ENCODE results near the gene SERGEF.

DNA sequence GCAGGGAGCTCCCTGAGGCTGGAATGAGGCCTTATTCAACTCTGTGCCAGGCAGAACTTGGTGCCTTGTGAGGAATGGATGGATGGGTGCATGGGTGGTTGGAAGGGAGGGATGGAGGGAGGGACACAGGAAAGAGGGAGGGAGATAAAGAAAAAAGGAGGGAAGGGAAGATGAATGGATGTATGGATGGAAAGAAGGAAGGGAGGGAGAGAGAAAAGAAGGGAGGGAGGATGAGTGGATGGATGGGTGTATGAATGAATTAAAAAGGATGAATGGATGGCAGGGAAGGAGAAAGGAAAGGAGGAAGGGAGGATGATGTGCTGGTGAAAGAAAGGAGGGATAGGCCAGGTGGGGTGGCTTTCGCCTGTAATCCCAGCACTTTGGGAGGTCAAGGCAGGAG lies 243.6 kb downstream of the SERGEF start:
- TF ChIP-seq, protein P1, sequence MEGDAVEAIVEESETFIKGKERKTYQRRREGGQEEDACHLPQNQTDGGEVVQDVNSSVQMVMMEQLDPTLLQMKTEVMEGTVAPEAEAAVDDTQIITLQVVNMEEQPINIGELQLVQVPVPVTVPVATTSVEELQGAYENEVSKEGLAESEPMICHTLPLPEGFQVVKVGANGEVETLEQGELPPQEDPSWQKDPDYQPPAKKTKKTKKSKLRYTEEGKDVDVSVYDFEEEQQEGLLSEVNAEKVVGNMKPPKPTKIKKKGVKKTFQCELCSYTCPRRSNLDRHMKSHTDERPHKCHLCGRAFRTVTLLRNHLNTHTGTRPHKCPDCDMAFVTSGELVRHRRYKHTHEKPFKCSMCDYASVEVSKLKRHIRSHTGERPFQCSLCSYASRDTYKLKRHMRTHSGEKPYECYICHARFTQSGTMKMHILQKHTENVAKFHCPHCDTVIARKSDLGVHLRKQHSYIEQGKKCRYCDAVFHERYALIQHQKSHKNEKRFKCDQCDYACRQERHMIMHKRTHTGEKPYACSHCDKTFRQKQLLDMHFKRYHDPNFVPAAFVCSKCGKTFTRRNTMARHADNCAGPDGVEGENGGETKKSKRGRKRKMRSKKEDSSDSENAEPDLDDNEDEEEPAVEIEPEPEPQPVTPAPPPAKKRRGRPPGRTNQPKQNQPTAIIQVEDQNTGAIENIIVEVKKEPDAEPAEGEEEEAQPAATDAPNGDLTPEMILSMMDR (IDR thresholded peaks at IDR 0.05): no peak
- TF ChIP-seq EP300 (IDR thresholded peaks at IDR 0.05) (no peak), POLR2AphosphoS5 (IDR thresholded peaks at IDR 0.05) (no peak), POLR2A (IDR thresholded peaks at IDR 0.05) (no peak)
